PC-3 (cell line): ENCODE measurements around the gene SLC30A10.
"Not testable (repeated sequence)": the region's sequence is repeated elsewhere in the genome, so short reads cannot be mapped to it uniquely, and the experiment has no call there.

Experiments
- EZH2 ChIP-seq: fragments of 300-600 bp; sonication (generic); IDR thresholded peaks from one replicate; pipeline ENCODE4 v1.6.1; 2017; ENCODE audit warnings: antibody characterized with exemption, mild to moderate bottlenecking, low read length; ENCODE audit not compliant: unreplicated experiment
- EZH2phosphoT487 ChIP-seq: fragments of 300-600 bp; sonication (generic); IDR thresholded peaks from 2 replicates; pipeline ENCODE4 v1.6.1; 2018; ENCODE audit warnings: mild to moderate bottlenecking, antibody characterized with exemption, low read length, borderline replicate concordance
- TF ChIP-seq, protein P1 (sequence below): fragments of 300-600 bp; sonication (generic); conservative IDR thresholded peaks from 2 replicates; pipeline ENCODE4 v1.5.1; 2017; ENCODE audit warnings: antibody characterized with exemption, low read depth, mild to moderate bottlenecking, low read length

DNA sequence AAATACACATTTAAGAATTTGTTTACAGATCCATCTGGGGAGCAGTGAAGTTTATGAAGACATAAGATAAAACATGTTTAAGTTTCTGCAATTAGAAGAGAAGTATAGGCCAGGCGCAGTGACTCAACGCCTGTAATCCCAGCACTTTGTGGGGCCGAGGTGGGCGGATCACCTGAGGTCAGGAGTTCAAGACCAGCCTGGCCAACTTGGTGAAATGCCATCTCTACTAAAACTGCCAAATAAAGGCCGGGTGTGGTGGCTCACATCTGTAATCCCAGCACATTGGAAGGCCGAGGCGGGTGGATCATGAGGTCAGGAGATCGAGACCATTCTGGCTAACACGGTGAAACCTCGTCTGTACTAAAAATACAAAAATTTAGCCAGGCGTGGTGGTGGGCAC lies 5.4 kb upstream of the SLC30A10 start:
- TF ChIP-seq, protein P1, sequence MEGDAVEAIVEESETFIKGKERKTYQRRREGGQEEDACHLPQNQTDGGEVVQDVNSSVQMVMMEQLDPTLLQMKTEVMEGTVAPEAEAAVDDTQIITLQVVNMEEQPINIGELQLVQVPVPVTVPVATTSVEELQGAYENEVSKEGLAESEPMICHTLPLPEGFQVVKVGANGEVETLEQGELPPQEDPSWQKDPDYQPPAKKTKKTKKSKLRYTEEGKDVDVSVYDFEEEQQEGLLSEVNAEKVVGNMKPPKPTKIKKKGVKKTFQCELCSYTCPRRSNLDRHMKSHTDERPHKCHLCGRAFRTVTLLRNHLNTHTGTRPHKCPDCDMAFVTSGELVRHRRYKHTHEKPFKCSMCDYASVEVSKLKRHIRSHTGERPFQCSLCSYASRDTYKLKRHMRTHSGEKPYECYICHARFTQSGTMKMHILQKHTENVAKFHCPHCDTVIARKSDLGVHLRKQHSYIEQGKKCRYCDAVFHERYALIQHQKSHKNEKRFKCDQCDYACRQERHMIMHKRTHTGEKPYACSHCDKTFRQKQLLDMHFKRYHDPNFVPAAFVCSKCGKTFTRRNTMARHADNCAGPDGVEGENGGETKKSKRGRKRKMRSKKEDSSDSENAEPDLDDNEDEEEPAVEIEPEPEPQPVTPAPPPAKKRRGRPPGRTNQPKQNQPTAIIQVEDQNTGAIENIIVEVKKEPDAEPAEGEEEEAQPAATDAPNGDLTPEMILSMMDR: not testable (repeated sequence)
- not testable (repeated sequence) for TF ChIP-seq EZH2, EZH2phosphoT487
